ENCODE data around the gene SMURF2.

- TF ChIP-seq CTCF (IDR thresholded peaks at IDR 0.05; ENCODE audit: insufficient read depth, low read depth, low read length): no peak
- TF ChIP-seq EZH2 (IDR thresholded peaks at IDR 0.05; ENCODE audit: insufficient read depth, low read length): no peak
Measured at GRCh38 chr17:64632606-64633005, 29.5 kb downstream of the SMURF2 start.

Data from astrocyte (in vitro differentiated cells and primary cell).